GM18520 (cell line): ENCODE data around the gene CCT8.

ENCODE experiments used
- ATAC-seq: cut with Tn5 transposase; IDR thresholded peaks from one replicate; pipeline ENCODE4 v1.9.1; 2021; ENCODE audit not compliant: unreplicated experiment

The CCT8 gene, protein sequence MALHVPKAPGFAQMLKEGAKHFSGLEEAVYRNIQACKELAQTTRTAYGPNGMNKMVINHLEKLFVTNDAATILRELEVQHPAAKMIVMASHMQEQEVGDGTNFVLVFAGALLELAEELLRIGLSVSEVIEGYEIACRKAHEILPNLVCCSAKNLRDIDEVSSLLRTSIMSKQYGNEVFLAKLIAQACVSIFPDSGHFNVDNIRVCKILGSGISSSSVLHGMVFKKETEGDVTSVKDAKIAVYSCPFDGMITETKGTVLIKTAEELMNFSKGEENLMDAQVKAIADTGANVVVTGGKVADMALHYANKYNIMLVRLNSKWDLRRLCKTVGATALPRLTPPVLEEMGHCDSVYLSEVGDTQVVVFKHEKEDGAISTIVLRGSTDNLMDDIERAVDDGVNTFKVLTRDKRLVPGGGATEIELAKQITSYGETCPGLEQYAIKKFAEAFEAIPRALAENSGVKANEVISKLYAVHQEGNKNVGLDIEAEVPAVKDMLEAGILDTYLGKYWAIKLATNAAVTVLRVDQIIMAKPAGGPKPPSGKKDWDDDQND

GRCh38 chr21:29073222-29074006 lies at the start of gene CCT8:
TSS of gene CCT8 (minus strand) at chr21:29073648. CDS start at chr21:29073590, 58 bp downstream.
- ATAC-seq = peak; percentile 96

DNA sequence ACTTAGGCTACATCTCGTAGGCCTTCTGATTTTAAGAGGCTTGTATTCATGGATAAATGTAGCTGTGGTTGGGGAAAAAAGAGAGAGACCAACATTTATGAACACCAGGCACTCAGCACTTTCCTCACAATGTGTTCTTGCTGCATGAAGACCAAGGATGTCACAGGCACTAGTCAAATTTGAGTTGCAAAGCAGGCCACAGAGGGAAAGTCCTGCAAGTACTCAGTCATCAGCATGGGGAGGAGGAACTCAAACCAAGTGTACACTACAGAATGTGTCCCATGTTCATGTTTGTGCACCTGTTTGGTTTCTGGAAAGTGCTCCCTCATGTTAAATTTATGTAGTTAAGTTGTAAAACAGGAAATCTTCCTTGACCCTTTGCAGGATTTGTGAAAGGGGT lies 48.3 kb upstream of the CCT8 start:
- ATAC-seq = peak; percentile 86

GRCh38 chr21:29117372-29117955 lies 44.0 kb upstream of the CCT8 start:
- no peak for ATAC-seq

- ATAC-seq = no peak
Measured at GRCh38 chr21:29115899-29116298, 42.5 kb upstream of the CCT8 start.

GRCh38 chr21:29114765-29115500 lies 41.5 kb upstream of the CCT8 start:
- ATAC-seq = no peak

DNA sequence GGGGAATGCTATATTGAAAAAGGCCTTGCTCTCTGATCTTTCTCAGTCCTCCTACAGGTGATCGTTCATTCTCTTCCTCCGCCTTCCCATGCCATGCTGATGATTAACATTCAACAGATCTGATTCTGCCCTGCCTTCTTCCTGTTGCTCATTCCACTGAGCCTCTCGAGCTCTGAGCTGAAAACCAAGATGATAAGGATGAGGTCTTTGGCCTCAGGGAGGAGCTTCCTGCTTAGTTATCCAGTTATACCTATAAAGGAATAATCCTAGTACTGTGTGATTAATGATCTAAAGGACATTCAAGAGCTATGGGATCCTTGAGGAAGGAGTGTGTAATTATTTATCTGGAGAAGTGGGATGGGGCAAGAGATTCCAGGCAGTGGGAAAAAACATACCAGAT lies 31.8 kb upstream of the CCT8 start:
- no peak for ATAC-seq

DNA sequence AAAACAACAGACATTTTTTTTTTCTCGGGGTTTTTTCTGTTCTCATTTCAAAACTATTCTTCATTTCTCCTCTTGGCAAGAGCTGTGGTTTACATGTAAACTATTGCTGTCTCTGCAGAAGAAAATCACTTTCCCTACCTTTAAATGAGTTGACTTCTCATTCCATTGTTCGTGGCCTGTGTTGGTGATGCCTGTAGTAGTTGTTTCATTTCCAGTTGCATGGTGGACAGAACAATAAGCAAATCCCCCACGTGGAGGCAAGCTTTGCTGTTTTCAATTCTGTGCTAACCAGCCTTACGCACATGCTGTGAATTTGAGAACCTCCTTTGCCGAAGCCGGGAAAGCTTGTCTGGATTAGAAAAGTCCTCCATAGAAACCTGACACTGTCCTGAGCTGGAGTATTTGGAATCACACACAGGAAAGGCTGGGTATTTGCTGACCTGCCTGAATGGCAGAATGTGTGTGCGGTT lies 30.8 kb upstream of the CCT8 start:
- peak; percentile 75 for ATAC-seq

GRCh38 chr21:29102791-29103257 lies 29.4 kb upstream of the CCT8 start:
- no peak for ATAC-seq

GRCh38 chr21:29098156-29098555 lies 24.7 kb upstream of the CCT8 start:
- ATAC-seq = no peak

DNA sequence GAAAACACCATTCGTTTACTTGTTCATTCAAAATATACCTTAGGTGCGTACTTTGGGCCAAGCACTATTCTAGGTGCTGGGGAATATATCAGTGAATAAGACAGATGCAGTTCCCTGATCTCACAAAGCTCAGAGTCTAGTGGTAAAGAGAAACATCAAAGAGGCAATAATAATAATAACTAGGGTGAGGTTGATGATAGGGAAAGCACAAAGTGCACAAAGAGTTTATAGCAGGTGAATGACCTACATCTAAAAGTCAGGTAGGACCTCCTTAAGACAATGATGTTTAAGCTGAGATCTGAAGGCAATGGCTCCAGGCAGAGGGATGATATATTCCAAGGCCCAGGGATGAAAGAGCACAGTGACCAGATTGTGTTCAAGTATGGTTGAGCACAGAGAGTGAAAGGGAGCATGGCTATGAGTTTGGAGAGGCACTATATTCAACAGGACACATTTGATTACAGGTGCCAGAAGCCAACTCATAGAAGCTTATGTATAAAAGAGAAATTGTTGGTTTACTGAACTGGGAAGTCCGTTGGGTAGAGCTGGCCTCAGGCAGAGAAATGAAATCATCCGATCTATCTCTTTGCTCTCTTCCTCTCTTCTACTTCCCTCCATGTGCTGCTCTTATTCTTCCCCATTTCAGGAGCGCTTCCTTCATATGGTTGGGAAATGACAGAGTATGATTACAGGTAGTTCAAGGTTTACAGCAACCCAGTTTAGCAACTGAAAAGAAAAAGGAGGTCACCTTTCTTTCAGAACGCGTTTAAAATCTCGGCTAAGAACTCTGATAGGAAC lies 23.0 kb upstream of the CCT8 start:
- ATAC-seq = no peak

GRCh38 chr21:29092102-29092959 lies 18.9 kb upstream of the CCT8 start:
- no peak for ATAC-seq

GRCh38 chr21:29091033-29091432 lies 17.6 kb upstream of the CCT8 start:
- no peak for ATAC-seq

GRCh38 chr21:29085106-29085752 lies 11.8 kb upstream of the CCT8 start:
- no peak for ATAC-seq

DNA sequence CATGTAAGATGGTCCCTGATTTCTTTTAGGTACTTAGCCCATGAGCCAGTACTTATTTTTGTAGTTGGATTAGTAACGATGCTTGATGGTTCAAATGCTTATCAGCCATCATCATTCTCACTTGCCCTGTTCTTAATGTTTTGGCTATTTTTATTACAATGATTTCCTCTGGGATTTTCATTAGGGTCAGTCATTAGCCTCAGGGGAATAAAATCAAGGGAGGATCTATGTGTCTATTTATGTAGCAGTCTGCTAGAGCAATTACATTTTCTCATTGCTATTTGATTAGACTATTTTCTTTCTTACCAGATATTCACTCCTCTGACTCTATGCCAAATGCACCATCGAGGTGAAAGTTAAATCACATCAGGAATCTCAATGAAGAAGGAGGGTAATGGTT lies 10.9 kb upstream of the CCT8 start:
- no peak for ATAC-seq

DNA sequence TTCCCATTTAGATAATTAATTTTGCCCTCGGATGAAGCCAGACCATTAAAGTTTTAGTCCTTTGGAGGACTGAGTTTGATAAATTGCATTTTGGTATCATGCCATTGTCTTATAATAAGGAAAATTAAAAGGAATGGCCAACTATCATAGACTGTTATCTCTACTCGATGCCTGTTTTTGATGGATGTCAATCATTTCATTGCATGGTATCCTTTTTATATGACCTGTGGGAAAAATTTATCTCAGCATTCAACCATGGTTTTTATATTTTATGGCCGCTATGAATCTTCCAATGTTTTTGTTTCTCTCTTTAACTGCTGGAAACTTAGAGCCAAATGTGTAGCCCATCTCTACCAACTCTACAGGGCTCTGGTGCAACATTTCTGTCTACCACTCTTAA lies 9.9 kb upstream of the CCT8 start:
- no peak for ATAC-seq

- ATAC-seq = no peak
Measured at GRCh38 chr21:29082046-29082815, 8.8 kb upstream of the CCT8 start.

GRCh38 chr21:29080454-29080941 lies 7.0 kb upstream of the CCT8 start:
- no peak for ATAC-seq
